Measurements from ENCODE around the gene CORO1C. TPM values are rescaled to one million over a fixed set of nuclear protein-coding genes. Genes with fewer than 3 reads are reported as not detected.

The CORO1C gene
- total RNA-seq, 4 donors from 2014 or later, result 100 to 273 (median 154) TPM

DNA sequence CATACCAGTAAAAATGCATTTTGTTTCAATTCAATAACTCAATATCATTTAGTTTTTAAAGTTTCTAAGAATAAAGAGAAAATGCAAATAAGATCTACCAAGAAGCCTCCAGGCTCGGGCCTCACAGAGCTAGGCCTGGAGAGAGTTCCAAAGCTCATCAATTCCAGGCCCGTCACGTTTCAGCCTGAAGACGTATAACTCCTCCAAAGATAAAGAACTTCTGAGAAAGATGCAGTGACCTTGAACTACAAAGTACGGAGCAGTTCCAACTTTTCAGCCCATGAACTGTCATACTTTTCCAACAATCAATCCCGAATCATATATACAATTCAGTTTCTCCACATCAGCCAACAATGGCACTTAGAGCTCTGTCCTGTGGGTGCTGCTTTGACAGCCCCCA lies 17.8 kb downstream of the CORO1C start:
- TF ChIP-seq CTCF (IDR thresholded peaks at IDR 0.05), result no peak
- DNase-seq (ENCODE audit: low spot score) (no peak), ATAC-seq (ENCODE audit: low FRiP score) (no peak)

DNA sequence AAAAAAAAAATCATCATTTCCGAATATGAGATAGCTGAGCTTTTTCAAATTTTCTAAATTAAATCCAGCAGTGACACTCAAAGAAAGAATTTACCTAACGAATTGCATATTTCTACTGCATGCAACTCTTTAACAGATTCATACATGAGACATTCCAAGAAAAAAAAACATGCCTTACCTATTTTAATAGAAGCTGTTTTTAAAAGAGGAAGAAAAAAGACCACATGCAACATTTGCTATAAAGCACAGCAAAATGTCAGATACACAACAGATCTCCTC lies 18.5 kb downstream of the CORO1C start:
- TF ChIP-seq CTCF (IDR thresholded peaks at IDR 0.05), result no peak
- ATAC-seq (ENCODE audit: low FRiP score) (no peak), DNase-seq (ENCODE audit: low spot score) (no peak)

GRCh38 chr12:108712165-108712924 lies 19.0 kb downstream of the CORO1C start:
- no peak for ATAC-seq (ENCODE audit: low FRiP score)
- no peak for TF ChIP-seq CTCF (IDR thresholded peaks at IDR 0.05)

DNA sequence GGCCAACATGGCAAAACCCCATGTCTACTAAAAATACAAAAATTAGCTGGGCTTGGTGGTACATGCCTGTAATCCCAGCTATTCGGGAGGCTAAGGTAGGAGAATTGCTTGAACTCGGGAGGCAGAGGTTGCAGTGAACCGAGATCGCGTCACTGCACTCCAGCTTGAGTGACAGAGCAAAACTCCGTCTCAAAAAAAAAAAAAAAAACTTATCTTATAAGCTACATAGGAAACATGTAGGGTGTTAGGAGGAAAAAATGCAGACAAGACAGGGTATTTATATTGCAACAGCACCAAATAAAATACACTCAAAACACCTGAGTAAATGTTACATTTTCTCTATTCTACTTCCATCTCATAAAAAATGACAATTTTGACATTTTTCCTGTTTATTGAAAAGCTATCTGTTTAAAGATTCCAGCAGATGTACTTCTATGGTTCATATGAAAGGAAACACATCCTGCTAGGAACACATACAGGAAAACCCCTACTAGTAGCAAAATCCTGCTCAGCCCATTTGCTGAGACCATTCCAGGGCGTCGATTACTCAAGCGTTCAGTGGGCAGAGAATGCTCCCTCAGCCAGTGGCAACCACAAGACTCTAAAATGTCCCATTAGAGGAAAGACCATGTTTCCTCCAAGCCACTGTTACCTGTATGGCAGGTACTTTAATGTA lies 19.7 kb downstream of the CORO1C start:
- TF ChIP-seq CTCF (IDR thresholded peaks at IDR 0.05), result no peak
- DNase-seq (ENCODE audit: low spot score), result no peak
- no peak for ATAC-seq (ENCODE audit: low FRiP score)

More at GRCh38 chr12:108712165-108712924, 19.0 kb downstream of the CORO1C start:
- DNase-seq (ENCODE audit: low spot score), result no peak

DNA sequence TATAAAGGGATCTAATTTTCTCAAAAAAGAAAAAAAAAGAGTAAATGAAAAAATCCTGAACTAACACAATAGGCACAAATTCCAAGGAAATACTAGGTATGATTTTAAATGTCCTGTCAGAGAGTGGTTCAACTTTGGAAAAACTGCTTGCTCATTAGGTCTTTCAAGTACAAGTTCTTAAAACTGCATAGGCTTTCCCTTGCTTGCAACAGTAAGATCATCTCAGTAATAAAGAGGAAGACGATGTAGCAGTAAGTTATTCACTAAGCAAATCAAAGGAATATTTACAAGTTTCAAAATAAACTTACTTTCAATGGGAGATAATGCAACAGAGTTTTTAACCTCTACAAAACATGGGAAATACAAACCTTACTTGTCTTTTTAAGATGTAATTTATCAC lies 21.6 kb downstream of the CORO1C start:
- DNase-seq (ENCODE audit: low spot score) (no peak), ATAC-seq (ENCODE audit: low FRiP score) (no peak)
- no peak for TF ChIP-seq CTCF (IDR thresholded peaks at IDR 0.05)

- ATAC-seq (ENCODE audit: low FRiP score), result no peak
- no peak for TF ChIP-seq CTCF (IDR thresholded peaks at IDR 0.05)
- DNase-seq (ENCODE audit: low spot score), result no peak
These were observed 26.8 kb downstream of the CORO1C start for GRCh38 chr12:108704527-108704926.

Data from omental fat pad (tissue), 4 donors.